SK-N-SH (cell line): ENCODE data around the gene COX4I2.

Source experiments
- CTCF ChIP-seq: fragments of 200-600 bp; sonication (generic); IDR thresholded peaks from 2 replicates; pipeline ENCODE4 v1.6.1; 2017; ENCODE audit warnings: antibody characterized with exemption, mild to moderate bottlenecking, moderate library complexity
- EP300 ChIP-seq, 2 experiments: IDR thresholded peaks; 2 replicates each; pipeline versions ENCODE4 v1.4.0 to v1.6.1; 2012; ENCODE audit warnings: borderline replicate concordance in 1 of 2, low read depth in 1 of 2, low read length in 1 of 2
- EZH2phosphoT487 ChIP-seq: fragments of 200-600 bp; sonication (generic); IDR thresholded peaks from 2 replicates; pipeline ENCODE4 v1.6.1; 2017; ENCODE audit warnings: low read depth, mixed run types, mild to moderate bottlenecking, antibody characterized with exemption, moderate library complexity, borderline replicate concordance
- RCOR1 ChIP-seq: fragments of 150-350 bp; IDR thresholded peaks from 2 replicates; pipeline ENCODE4 v1.6.1; 2017; ENCODE audit warnings: antibody characterized with exemption, low read length
- REST ChIP-seq: IDR thresholded peaks from 2 replicates; pipeline ENCODE4 v1.6.1; 2012; ENCODE audit warnings: mild to moderate bottlenecking, low read depth, low read length, moderate library complexity
- TAF1 ChIP-seq: IDR thresholded peaks from 2 replicates; pipeline ENCODE4 v1.6.1; 2012; ENCODE audit warnings: low read depth, mild to moderate bottlenecking, low read length, moderate library complexity, borderline replicate concordance
- USF2 ChIP-seq: fragments of 150-350 bp; IDR thresholded peaks from 2 replicates; pipeline ENCODE4 v1.6.1; 2017; ENCODE audit warnings: antibody characterized with exemption, low read length, low read depth, borderline replicate concordance

- no peak for TF ChIP-seq TAF1
- no peak; the same call in 1 of the 2 replicates for TF ChIP-seq USF2
- no peak for TF ChIP-seq CTCF
- TF ChIP-seq EZH2phosphoT487, result no peak
- TF ChIP-seq REST, result no peak
- TF ChIP-seq EP300 (IDR thresholded peaks at IDR 0.05; ENCODE audit: borderline replicate concordance in 1 of 2, low read depth in 1 of 2, low read length in 1 of 2), result peak in 1 of 2 experiments; percentile 95; a peak in 2 of 4 replicates
- peak; percentile 82 for TF ChIP-seq RCOR1
Measured at GRCh38 chr20:31652917-31653396, 15.2 kb downstream of the COX4I2 start.
